H9 (cell line): ENCODE results near the gene DOCK11. TPM values are rescaled to one million over a fixed set of nuclear protein-coding genes. Genes with fewer than 3 reads are reported as not detected.
A peak's percentile ranks its signal among the peaks of the same experiment; 100 is the strongest.

Experiments used
- DNase-seq: peaks from one replicate; pipeline ENCODE4 v3.0.0-alpha.2; 2017
- H2AFZ ChIP-seq: one replicate; pipeline ENCODE4 v1.6.1; 2013; ENCODE audit warnings: mild to moderate bottlenecking, low read length, control low read depth, moderate library complexity
- H2AK5ac ChIP-seq: 2 replicates; pipeline ENCODE4 v1.6.1; 2013; ENCODE audit warnings: low read length, control low read depth, mixed read lengths; ENCODE audit not compliant: insufficient read length
- H2BK120ac ChIP-seq: one replicate; pipeline ENCODE4 v1.6.1; 2013; ENCODE audit warnings: low read depth, mild to moderate bottlenecking, low read length, control low read depth, inconsistent platforms; ENCODE audit not compliant: poor library complexity, severe bottlenecking
- H2BK12ac ChIP-seq: 2 replicates; pipeline ENCODE4 v1.6.1; 2013; ENCODE audit warnings: low read length, control low read depth, mixed read lengths, low read depth; ENCODE audit not compliant: insufficient read length
- H2BK15ac ChIP-seq: 2 replicates; pipeline ENCODE4 v1.6.1; 2013; ENCODE audit warnings: low read depth, low read length, control low read depth
- H2BK20ac ChIP-seq: one replicate; pipeline ENCODE4 v1.6.1; 2013; ENCODE audit warnings: low read depth, mild to moderate bottlenecking, low read length, control low read depth, inconsistent platforms; ENCODE audit not compliant: poor library complexity, severe bottlenecking
- H2BK5ac ChIP-seq: 2 replicates; pipeline ENCODE4 v1.6.1; 2013; ENCODE audit warnings: low read length, control low read depth, mixed read lengths; ENCODE audit not compliant: insufficient read length
- H3K14ac ChIP-seq: 2 replicates; pipeline ENCODE4 v1.6.1; 2013; ENCODE audit warnings: low read length, control low read depth; ENCODE audit not compliant: insufficient read depth
- H3K18ac ChIP-seq: 2 replicates; pipeline ENCODE4 v1.6.1; 2013; ENCODE audit warnings: low read depth, mild to moderate bottlenecking, mixed read lengths, low read length, control low read depth; ENCODE audit not compliant: insufficient read length
- H3K23ac ChIP-seq: 2 replicates; pipeline ENCODE4 v1.6.1; 2013; ENCODE audit warnings: low read length, control low read depth, mixed read lengths, low read depth; ENCODE audit not compliant: insufficient read length
- H3K23me2 ChIP-seq: 2 replicates; pipeline ENCODE4 v1.6.1; 2013; ENCODE audit warnings: low read depth, mild to moderate bottlenecking, mixed read lengths, low read length, control low read depth; ENCODE audit not compliant: insufficient read length, poor library complexity, severe bottlenecking
- H3K27ac ChIP-seq: 2 replicates; pipeline ENCODE4 v1.5.1; 2013; ENCODE audit warnings: low read length, control low read depth, mixed read lengths, low read depth; ENCODE audit not compliant: insufficient read length
- H3K27me3 ChIP-seq: 2 replicates; pipeline ENCODE4 v1.6.1; 2013; ENCODE audit warnings: low read length, control low read depth, inconsistent platforms; ENCODE audit not compliant: insufficient read depth
- H3K4ac ChIP-seq: 2 replicates; pipeline ENCODE4 v1.6.1; 2013; ENCODE audit warnings: low read depth, mild to moderate bottlenecking, control low read depth, inconsistent platforms, low read length, moderate library complexity
- H3K4me1 ChIP-seq: 2 replicates; pipeline ENCODE4 v1.6.1; 2013; ENCODE audit warnings: low read length, control low read depth, inconsistent platforms; ENCODE audit not compliant: insufficient read depth
- H3K4me2 ChIP-seq: 2 replicates; pipeline ENCODE4 v1.6.1; 2013; ENCODE audit warnings: low read length, control low read depth, mixed read lengths; ENCODE audit not compliant: insufficient read length, insufficient read depth
- H3K56ac ChIP-seq: 2 replicates; pipeline ENCODE4 v1.6.1; 2013; ENCODE audit warnings: low read depth, mild to moderate bottlenecking, mixed read lengths, low read length, control low read depth; ENCODE audit not compliant: insufficient read length
- H3K79me1 ChIP-seq: 2 replicates; pipeline ENCODE4 v1.6.1; 2013; ENCODE audit warnings: low read depth, mild to moderate bottlenecking, moderate library complexity, low read length, control low read depth, inconsistent platforms; ENCODE audit not compliant: insufficient read depth, poor library complexity, severe bottlenecking
- H3K79me2 ChIP-seq: 2 replicates; pipeline ENCODE4 v1.6.1; 2013; ENCODE audit warnings: low read length, control low read depth, inconsistent platforms; ENCODE audit not compliant: insufficient read depth
- H3K9ac ChIP-seq: 2 replicates; pipeline ENCODE4 v1.6.1; 2013; ENCODE audit warnings: low read length, control low read depth, mixed read lengths; ENCODE audit not compliant: insufficient read length; ENCODE audit errors: extremely low read depth
- H3K9me3 ChIP-seq: one replicate; pipeline ENCODE4 v1.6.1; 2013; ENCODE audit warnings: low read depth, low read length, inconsistent platforms; ENCODE audit not compliant: control insufficient read depth
- H3T11ph ChIP-seq: one replicate; pipeline ENCODE4 v1.6.1; 2013; ENCODE audit warnings: mild to moderate bottlenecking, low read length, control low read depth, inconsistent platforms
- H4K20me1 ChIP-seq: one replicate; pipeline ENCODE4 v1.6.1; 2013; ENCODE audit not compliant: control insufficient read depth, insufficient read length, insufficient read depth
- H4K5ac ChIP-seq: 2 replicates; pipeline ENCODE4 v1.6.1; 2013; ENCODE audit warnings: low read depth, mild to moderate bottlenecking, mixed read lengths, low read length, control low read depth; ENCODE audit not compliant: insufficient read length
- H4K8ac ChIP-seq: replicated peaks from 2 replicates; pipeline ENCODE4 v1.6.1; 2013; ENCODE audit warnings: low read length, control low read depth, mixed read lengths, low read depth; ENCODE audit not compliant: insufficient read length
- H4K91ac ChIP-seq: 2 replicates; pipeline ENCODE4 v1.6.1; 2013; ENCODE audit warnings: low read depth, mild to moderate bottlenecking, moderate library complexity, mixed read lengths, low read length, control low read depth; ENCODE audit not compliant: insufficient read length
- H3K27ac Mint-ChIP-seq, 3 experiments: 2 replicates in 2 of 3; 3 replicates in 1 of 3; pipeline ENCODE4 v1.8.0; 2020 to 2021; ENCODE audit warnings: mixed read lengths in 3 of 3, mild to moderate bottlenecking in 1 of 3, moderate library complexity in 1 of 3
- H3K27me3 Mint-ChIP-seq: 2 replicates; pipeline ENCODE4 v1.8.0; 2021; ENCODE audit warnings: low read depth, mild to moderate bottlenecking, moderate library complexity, mixed read lengths
- H3K36me3 Mint-ChIP-seq, 3 experiments: 2 replicates in 2 of 3; 3 replicates in 1 of 3; pipeline ENCODE4 v1.8.0; 2020 to 2021; ENCODE audit warnings: low read depth in 3 of 3, mixed read lengths in 3 of 3; ENCODE audit not compliant: insufficient read depth in 1 of 3
- H3K4me1 Mint-ChIP-seq, 2 experiments: 2 replicates each; pipeline ENCODE4 v1.8.0; 2020; ENCODE audit warnings: mixed read lengths in 2 of 2
- H3K4me3 Mint-ChIP-seq, 2 experiments: 2 replicates in 1 of 2; 3 replicates in 1 of 2; pipeline ENCODE4 v1.8.0; 2020 to 2021; ENCODE audit warnings: mild to moderate bottlenecking in 2 of 2, mixed read lengths in 2 of 2, moderate library complexity in 1 of 2
- H3K9me3 Mint-ChIP-seq, 2 experiments: 2 replicates in 1 of 2; 3 replicates in 1 of 2; pipeline ENCODE4 v1.8.0; 2020; ENCODE audit warnings: mild to moderate bottlenecking in 2 of 2, mixed read lengths in 2 of 2, moderate library complexity in 1 of 2
- WGBS: extraction: QIAGEN DNeasy Blood & Tissue Kit; methylation state at CpG from one replicate; pipeline ENCODE4 v1.1.7; 2013; ENCODE audit warnings: missing lambda C conversion rate, low lambda C conversion rate, mixed read lengths; ENCODE audit not compliant: insufficient read length; ENCODE audit errors: extremely low coverage; 5-methylcytosine and 5-hydroxymethylcytosine counted together
- total RNA-seq: library from RNA; stranded (reverse); gene quantifications from 2 replicates; pipeline ENCODE4 v1.2.1, GENCODE V29; 2021
- TF ChIP-seq, protein P1 (sequence below): fragments of 200-600 bp; sonication (generic); conservative IDR thresholded peaks from 3 replicates; pipeline ENCODE4 v1.8.0; 2021; ENCODE audit warnings: antibody characterized with exemption, mild to moderate bottlenecking

DOCK11 gene
- total RNA-seq, 1 experiment from 2014 or later = 6.2 TPM

DNA sequence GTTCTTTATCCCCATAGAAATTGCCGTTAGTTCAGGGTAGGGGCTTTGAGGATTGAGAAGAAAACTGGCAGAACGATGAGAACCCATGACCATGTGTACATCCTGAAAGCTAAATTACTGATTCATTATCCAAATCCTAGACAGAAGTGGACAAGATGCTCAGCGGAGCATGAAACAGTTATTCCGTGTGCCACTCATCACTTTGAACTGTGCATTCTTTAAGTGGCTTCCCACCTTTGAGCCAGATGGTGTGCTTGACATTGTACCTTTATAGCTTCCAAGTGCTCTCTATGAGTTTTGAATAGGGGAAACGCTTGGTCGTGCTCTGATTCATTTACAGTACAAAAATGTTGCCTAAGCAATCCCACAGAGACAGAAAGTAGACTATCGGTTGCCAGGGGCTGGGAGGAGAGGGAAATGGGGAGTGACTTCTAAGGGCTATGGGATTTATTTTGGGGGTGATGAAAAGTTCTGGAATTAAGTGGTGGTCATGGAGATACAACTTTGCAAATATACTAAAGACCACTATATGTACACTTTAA, 100.0 kb downstream of the DOCK11 start:
- Histone ChIP-seq H2BK20ac (no peak overlapping the region), H3K56ac (no peak overlapping the region), H3K23me2 (no peaks in the 10 kb centered on the region), H3K23ac (no peak overlapping the region), H3K4me1 (peaks cover 2% of the 10 kb centered on the region; the same call in 1 of the 2 replicates), H3K79me2 (no peaks in the 10 kb centered on the region), H3K14ac (no peak overlapping the region), H3K9ac (no peak overlapping the region), H4K91ac (no peak overlapping the region), H4K5ac (no peak overlapping the region), H2BK12ac (no peak overlapping the region), H3K27me3 (no peaks in the 10 kb centered on the region), H4K20me1 (no peaks in the 10 kb centered on the region), H4K8ac (no peak overlapping the region), H3K4me2 (no peak overlapping the region), H3T11ph (no peak overlapping the region), H3K4ac (no peak overlapping the region), H3K9me3 (peaks cover 14% of the 10 kb centered on the region), H2BK15ac (no peak overlapping the region), H3K79me1 (no peaks in the 10 kb centered on the region), H2BK5ac (no peak overlapping the region), H3K18ac (no peak overlapping the region), H2AK5ac (no peak overlapping the region), H2BK120ac (no peak overlapping the region), H3K27ac (no peak overlapping the region), H2AFZ (no peak overlapping the region)
- H3K27me3 Mint-ChIP-seq = no peaks in the 10 kb centered on the region; the same call in 1 of the 2 replicates
- H3K4me3 Mint-ChIP-seq = no peak overlapping the region
- peaks cover 0 to 13% (median 2%) of the 10 kb centered on the region in 3 experiments; a peak in 4 of 7 replicates for H3K36me3 Mint-ChIP-seq
- no CpG with 5 or more reads among the region's 7 CpGs for WGBS
- H3K4me1 Mint-ChIP-seq = peaks cover 8 to 17% of the 10 kb centered on the region in 2 experiments
- no peak for DNase-seq
- TF ChIP-seq, protein P1, sequence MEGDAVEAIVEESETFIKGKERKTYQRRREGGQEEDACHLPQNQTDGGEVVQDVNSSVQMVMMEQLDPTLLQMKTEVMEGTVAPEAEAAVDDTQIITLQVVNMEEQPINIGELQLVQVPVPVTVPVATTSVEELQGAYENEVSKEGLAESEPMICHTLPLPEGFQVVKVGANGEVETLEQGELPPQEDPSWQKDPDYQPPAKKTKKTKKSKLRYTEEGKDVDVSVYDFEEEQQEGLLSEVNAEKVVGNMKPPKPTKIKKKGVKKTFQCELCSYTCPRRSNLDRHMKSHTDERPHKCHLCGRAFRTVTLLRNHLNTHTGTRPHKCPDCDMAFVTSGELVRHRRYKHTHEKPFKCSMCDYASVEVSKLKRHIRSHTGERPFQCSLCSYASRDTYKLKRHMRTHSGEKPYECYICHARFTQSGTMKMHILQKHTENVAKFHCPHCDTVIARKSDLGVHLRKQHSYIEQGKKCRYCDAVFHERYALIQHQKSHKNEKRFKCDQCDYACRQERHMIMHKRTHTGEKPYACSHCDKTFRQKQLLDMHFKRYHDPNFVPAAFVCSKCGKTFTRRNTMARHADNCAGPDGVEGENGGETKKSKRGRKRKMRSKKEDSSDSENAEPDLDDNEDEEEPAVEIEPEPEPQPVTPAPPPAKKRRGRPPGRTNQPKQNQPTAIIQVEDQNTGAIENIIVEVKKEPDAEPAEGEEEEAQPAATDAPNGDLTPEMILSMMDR = no peak
- H3K27ac Mint-ChIP-seq = peak overlapping the region in 1 of 3 experiments; percentile 38; a peak in 2 of 7 replicates
- H3K9me3 Mint-ChIP-seq = peaks cover 3 to 58% of the 10 kb centered on the region in 2 experiments; a peak in 4 of 5 replicates
